ENCODE results near the gene IQCM.

DNA sequence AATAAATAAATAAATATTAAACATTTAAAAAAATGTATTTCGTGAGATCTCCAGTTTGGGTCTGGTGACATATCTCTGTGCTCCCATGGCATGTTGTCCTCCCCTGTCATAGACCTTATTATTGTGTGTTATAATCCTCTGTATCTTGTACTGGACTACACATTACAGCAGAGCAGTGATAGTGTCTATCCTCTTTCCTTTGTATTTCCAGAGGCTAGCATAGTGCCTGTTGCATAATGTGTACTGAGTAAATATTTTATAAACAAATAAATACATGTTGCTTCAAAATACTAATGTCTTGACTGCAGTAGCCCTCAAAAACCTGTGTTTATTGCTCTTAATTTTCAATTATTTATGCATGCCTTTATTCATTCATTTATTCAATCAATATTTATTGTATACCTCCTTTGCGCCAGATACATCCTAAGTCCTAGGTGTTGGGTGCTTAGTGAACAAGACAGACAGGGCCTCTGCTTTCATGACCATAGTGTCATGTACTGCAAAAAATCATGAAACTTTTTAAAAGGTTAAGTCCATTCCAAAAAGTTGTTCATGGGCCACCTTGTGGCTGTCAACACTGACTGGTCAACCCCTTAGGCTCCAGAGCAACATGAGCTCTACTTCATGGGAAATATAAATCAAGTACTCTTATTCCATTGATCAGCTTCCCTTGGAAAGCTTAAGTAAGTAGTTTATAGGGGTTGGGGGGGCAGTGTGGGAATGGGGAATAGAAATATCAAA lies 303.9 kb downstream of the IQCM start:
- TF ChIP-seq, protein P1, sequence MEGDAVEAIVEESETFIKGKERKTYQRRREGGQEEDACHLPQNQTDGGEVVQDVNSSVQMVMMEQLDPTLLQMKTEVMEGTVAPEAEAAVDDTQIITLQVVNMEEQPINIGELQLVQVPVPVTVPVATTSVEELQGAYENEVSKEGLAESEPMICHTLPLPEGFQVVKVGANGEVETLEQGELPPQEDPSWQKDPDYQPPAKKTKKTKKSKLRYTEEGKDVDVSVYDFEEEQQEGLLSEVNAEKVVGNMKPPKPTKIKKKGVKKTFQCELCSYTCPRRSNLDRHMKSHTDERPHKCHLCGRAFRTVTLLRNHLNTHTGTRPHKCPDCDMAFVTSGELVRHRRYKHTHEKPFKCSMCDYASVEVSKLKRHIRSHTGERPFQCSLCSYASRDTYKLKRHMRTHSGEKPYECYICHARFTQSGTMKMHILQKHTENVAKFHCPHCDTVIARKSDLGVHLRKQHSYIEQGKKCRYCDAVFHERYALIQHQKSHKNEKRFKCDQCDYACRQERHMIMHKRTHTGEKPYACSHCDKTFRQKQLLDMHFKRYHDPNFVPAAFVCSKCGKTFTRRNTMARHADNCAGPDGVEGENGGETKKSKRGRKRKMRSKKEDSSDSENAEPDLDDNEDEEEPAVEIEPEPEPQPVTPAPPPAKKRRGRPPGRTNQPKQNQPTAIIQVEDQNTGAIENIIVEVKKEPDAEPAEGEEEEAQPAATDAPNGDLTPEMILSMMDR (IDR thresholded peaks at IDR 0.05) = no peak
- TF ChIP-seq POLR2A (IDR thresholded peaks at IDR 0.05) = no peak

All from breast epithelium (tissue), 3 donors.